ENCODE results near the gene SORD. TPM values are rescaled to one million over a fixed set of nuclear protein-coding genes. Genes with fewer than 3 reads are reported as not detected.
"Not testable (repeated sequence)": the region's sequence is repeated elsewhere in the genome, so short reads cannot be mapped to it uniquely, and the experiment has no call there.

SORD gene
- total and polyA plus RNA-seq, 2 donors (not counting 3 experiments of a cell fraction or from before 2014, with no cell fraction given) = 16.6 to 31.8 TPM

DNA sequence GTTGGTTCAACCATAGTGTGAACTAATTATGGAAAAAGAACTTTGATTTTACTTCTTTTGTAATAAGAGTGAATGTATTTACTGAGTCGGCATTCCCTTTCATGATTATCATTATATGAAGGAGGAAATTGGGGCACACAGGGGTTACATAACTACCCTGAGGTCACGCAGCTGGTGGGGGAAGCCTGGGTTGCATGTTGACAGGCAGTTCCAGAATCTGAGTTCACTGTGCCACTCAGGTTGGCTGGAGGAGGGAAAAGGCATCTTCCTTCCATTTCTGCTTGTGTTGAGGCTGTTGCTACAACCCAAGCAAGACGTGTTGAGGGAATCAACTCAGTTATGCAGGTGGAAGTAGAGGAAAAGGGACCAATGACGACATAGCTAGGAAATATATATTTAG lies 11.1 kb downstream of the SORD start:
- BruUV-seq (replicated peaks); dilution Hi-C loops (cut with MboI; ENCODE audit: extremely low pct_ligation_motif_present, low sequenced_read_pairs): not testable (repeated sequence)

DNA sequence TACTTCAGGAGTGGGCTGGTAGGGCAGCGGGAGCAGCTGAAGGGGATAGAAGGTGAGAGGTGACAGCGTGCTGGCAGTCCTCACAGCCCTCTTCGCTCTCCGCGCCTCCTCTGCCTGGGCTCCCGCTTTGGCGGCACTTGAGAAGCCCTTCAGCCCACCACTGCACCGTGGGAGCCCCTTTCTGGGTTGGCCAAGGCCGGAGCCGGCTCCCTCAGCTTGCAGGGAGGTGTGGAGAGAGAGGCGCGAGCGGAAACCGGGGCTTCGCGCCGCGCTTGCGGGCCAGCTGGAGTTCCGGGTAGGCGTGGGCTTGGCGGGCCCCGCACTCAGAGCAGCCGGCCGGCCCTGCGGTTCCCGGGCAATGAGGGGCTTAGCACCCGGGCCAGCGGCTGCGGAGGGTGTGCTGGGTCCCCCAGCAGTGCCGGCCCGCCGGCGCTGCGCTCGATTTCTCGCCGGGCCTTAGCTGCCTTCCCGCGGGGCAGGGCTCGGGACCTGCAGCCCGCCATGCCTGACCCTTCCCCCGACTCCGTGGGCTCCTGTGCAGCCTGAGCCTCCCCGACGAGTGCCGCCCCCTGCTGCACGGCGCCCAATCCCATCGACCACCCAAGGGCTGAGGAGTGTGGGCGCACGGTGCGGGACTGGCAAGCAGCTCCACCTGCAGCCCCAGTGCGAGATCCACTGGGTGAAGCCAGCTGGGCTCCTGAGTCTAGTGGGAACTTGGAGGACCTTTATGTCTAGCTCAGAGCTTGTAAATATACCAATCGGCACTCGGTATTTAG lies 11.8 kb downstream of the SORD start:
- CTCF ChIA-PET = interaction anchor here (1.2 to 3.0 kb wide), 3 partner anchors 11 to 83 kb away, joined by 5 to 62 read pairs (median 15); partner anchors contain the start of gene SORD
- dilution Hi-C loops (cut with MboI; ENCODE audit: extremely low pct_ligation_motif_present, low sequenced_read_pairs); POLR2A ChIA-PET: not testable (repeated sequence)

More for the DNA sequence above, 11.1 kb downstream of the SORD start:
- H2AFZ ChIP-seq (ENCODE audit: low read depth, low read length); FAIRE-seq; H4K20me1 ChIP-seq (replicated peaks; ENCODE audit: control insufficient read depth, extremely low read depth, insufficient read depth, low read length); H3K4me3 ChIP-seq (replicated peaks in 1 of 3; ENCODE audit: insufficient read depth in 1 of 3, low read depth in 1 of 3, low read length in 3 of 3); H3K9me1 ChIP-seq (replicated peaks; ENCODE audit: control insufficient read depth, extremely low read depth, insufficient read depth, low read length); H3K4me2 ChIP-seq (ENCODE audit: insufficient read depth, low read length); H3K9me3 ChIP-seq (replicated peaks; ENCODE audit: control insufficient read depth, insufficient read depth, low read length); H3K27ac ChIP-seq (ENCODE audit: insufficient read depth, low read depth, low read length); H3K27me3 ChIP-seq (ENCODE audit: control insufficient read depth in 2 of 2, insufficient read depth in 2 of 2, low read length in 2 of 2); H3K36me3 ChIP-seq (ENCODE audit: control insufficient read depth in 2 of 2, extremely low read depth in 1 of 2, insufficient read depth in 2 of 2, low read length in 2 of 2); intact Hi-C loops (cut with micrococcal nuclease); H3K79me2 ChIP-seq (ENCODE audit: control insufficient read depth, insufficient read depth, low read length); CTCF ChIA-PET; H3K4me1 ChIP-seq (ENCODE audit: control insufficient read depth, extremely low read depth, insufficient read depth, low read length); DNase-seq (ENCODE audit: low read depth, low spot score); H3K9ac ChIP-seq (replicated peaks; ENCODE audit: extremely low read depth, insufficient read depth, low read length); POLR2A ChIA-PET: not testable (repeated sequence)

More for the DNA sequence above, 11.8 kb downstream of the SORD start:
- not testable (repeated sequence) for FAIRE-seq; H3K36me3 ChIP-seq (ENCODE audit: control insufficient read depth in 2 of 2, extremely low read depth in 1 of 2, insufficient read depth in 2 of 2, low read length in 2 of 2); H3K4me2 ChIP-seq (ENCODE audit: insufficient read depth, low read length); DNase-seq (ENCODE audit: low read depth, low spot score); H3K79me2 ChIP-seq (ENCODE audit: control insufficient read depth, insufficient read depth, low read length); H2AFZ ChIP-seq (ENCODE audit: low read depth, low read length); BruUV-seq (replicated peaks); H3K27ac ChIP-seq (ENCODE audit: insufficient read depth, low read depth, low read length); H3K9me3 ChIP-seq (replicated peaks; ENCODE audit: control insufficient read depth, insufficient read depth, low read length); H3K9me1 ChIP-seq (replicated peaks; ENCODE audit: control insufficient read depth, extremely low read depth, insufficient read depth, low read length); H3K27me3 ChIP-seq (ENCODE audit: control insufficient read depth in 2 of 2, insufficient read depth in 2 of 2, low read length in 2 of 2); H3K4me1 ChIP-seq (ENCODE audit: control insufficient read depth, extremely low read depth, insufficient read depth, low read length); H3K4me3 ChIP-seq (replicated peaks in 1 of 3; ENCODE audit: insufficient read depth in 1 of 3, low read depth in 1 of 3, low read length in 3 of 3); H4K20me1 ChIP-seq (replicated peaks; ENCODE audit: control insufficient read depth, extremely low read depth, insufficient read depth, low read length); H3K9ac ChIP-seq (replicated peaks; ENCODE audit: extremely low read depth, insufficient read depth, low read length)
- intact Hi-C loops (cut with micrococcal nuclease) = loop anchor here (5.0 kb wide), 3 partner anchors 83 to 457 kb away; no protein-coding TSS in a partner anchor

All from endothelial cell of umbilical vein (primary cell).